ENCODE results near the gene GPR146.

- TF ChIP-seq CTCF (IDR thresholded peaks at IDR 0.05) (no peak), POLR2A (IDR thresholded peaks at IDR 0.05) (no peak), EP300 (IDR thresholded peaks at IDR 0.05) (no peak), POLR2AphosphoS5 (IDR thresholded peaks at IDR 0.05) (no peak)
Observed at GRCh38 chr7:999149-999879, 45.0 kb upstream of the GPR146 start.
